Measurements from ENCODE around the gene PIK3IP1.

PIK3IP1 gene

DNA sequence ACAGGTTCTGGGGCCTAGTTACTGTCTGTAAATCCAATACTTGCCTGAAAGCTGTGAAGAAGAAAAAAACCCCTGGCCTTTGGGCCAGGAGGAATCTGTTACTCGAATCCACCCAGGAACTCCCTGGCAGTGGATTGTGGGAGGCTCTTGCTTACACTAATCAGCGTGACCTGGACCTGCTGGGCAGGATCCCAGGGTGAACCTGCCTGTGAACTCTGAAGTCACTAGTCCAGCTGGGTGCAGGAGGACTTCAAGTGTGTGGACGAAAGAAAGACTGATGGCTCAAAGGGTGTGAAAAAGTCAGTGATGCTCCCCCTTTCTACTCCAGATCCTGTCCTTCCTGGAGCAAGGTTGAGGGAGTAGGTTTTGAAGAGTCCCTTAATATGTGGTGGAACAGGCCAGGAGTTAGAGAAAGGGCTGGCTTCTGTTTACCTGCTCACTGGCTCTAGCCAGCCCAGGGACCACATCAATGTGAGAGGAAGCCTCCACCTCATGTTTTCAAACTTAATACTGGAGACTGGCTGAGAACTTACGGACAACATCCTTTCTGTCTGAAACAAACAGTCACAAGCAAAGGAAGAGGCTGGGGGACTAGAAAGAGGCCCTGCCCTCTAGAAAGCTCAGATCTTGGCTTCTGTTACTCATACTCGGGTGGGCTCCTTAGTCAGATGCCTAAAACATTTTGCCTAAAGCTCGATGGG is 13.5 kb downstream of the PIK3IP1 start:
- no peak for DNase-seq (ENCODE audit: low spot score)

DNA sequence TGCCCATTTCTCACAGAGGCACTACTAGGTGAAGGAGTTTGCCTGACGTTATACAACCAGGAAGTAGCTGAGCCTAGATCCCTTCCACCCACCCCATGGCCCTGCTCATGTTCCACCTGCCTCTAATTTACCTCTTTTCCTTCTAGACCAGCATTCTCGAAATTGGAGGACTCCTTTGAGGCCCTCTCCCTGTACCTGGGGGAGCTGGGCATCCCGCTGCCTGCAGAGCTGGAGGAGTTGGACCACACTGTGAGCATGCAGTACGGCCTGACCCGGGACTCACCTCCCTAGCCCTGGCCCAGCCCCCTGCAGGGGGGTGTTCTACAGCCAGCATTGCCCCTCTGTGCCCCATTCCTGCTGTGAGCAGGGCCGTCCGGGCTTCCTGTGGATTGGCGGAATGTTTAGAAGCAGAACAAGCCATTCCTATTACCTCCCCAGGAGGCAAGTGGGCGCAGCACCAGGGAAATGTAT is 14.1 kb downstream of the PIK3IP1 start:
- no peak for DNase-seq (ENCODE audit: low spot score)

DNA sequence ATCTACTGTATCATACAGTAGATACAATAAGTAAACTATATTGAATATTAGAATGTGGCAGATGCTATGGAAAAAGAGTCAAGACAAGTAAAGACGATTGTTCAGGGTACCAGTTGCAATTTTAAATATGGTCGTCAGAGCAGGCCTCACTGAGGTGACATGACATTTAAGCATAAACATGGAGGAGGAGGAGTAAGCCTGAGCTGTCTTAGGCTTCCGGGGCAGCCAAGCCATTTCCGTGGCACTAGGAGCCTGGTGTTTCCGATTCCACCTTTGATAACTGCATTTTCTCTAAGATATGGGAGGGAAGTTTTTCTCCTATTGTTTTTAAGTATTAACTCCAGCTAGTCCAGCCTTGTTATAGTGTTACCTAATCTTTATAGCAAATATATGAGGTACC is 14.5 kb downstream of the PIK3IP1 start:
- DNase-seq (ENCODE audit: low spot score): no peak

- DNase-seq (ENCODE audit: low spot score): no peak
Observed at GRCh38 chr22:31276426-31277167, 15.7 kb downstream of the PIK3IP1 start.

- no peak for DNase-seq (ENCODE audit: low spot score)
Observed at GRCh38 chr22:31275576-31275975, 16.7 kb downstream of the PIK3IP1 start.

DNA sequence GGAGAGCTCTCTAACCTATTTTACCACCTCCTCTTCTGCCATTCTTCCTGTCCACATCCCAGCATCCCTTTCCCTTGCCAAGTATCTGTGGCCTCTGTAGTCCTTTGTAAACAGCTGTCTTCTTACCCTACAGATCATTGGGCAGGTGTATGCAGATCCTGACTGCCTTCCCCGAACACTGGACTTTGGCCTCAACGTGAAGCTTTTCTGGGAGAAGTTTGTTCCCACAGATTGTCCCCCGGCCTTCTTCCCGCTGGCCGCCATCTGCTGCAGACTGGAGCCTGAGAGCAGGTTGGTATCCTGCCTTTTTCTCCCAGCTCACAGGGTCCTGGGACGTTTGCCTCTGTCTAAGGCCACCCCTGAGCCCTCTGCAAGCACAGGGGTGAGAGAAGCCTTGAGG is 17.3 kb downstream of the PIK3IP1 start:
- DNase-seq (ENCODE audit: low spot score): no peak

- DNase-seq (ENCODE audit: low spot score): no peak
Observed at GRCh38 chr22:31274017-31274416, 18.3 kb downstream of the PIK3IP1 start.

- DNase-seq (ENCODE audit: low spot score): peak; percentile 47
Observed at GRCh38 chr22:31272522-31273446, 19.5 kb downstream of the PIK3IP1 start.

DNA sequence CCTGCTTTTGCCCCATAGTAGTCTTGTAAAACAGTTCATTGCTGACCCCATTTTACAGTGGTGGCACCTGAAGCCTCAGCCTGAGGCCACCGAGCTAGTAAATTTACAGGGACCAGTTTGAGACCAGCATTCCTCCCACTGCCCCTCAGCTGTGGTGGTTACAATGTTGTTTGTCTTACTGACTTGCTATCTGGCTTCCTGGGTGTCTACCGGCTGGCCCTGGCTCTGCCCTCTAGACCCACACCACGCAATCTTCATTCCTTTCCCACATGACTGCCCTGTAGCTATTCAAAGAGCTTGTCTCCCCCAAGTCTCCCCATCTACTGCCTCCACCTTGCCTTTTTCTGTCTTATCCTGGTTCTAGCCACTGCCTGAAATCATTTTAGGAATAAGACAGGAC is 20.8 kb downstream of the PIK3IP1 start:
- DNase-seq (ENCODE audit: low spot score): no peak

- DNase-seq (ENCODE audit: low spot score): no peak
Observed at GRCh38 chr22:31271026-31271425, 21.3 kb downstream of the PIK3IP1 start.

DNA sequence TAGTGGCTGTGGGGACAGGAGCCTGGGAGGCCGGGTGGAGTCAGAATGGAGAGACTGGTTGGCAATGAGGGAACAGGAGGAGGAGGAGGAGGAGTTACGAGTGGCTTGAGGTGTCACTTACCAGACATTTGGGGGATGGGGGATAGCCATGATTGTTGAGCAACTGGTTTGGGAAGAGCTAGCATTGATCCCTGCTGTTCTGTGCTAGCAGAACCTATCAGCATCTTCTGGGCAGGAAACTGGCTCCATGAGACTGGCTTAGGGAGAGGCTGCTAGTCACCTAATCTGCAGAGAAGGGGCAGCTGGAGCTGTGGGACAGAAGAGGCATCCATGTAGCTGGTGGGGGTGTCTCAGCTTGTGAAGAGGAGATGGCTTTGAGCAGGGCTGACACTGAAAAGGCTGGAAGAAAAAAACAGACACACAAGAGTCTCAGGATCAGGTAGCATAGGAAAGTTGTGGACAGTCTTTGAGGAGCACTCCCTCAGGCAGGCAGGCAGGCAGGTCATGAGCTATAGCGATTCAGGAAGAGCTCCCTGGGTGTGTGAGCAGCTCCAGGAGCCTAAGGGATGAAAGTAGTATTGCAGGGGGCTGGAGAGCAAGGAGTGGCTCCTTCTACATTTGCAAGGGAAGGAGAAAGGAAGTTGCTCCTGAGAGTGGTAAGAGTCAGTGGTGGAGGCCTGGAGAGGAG is 22.3 kb downstream of the PIK3IP1 start:
- DNase-seq (ENCODE audit: low spot score): no peak

DNA sequence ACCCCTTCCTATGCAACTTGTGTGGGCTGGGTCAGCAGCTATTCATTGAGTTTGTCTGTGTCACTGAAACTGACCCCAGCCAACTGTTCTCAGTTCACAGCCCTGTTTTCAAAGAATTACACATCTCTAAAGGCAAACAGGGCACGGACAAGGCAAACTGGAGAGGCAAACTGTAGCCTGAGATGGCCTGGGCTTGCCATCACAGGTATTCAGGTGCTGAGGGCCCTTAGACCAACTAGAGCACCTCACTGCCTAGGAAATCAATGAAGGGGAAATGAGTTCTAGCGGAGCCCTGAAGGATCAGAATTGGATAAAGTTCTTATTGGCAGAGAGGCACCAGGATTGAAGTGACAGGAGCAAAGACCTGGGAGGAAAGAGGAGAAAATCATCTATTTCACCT is 24.0 kb downstream of the PIK3IP1 start:
- DNase-seq (ENCODE audit: low spot score): no peak

GRCh38 chr22:31263896-31264640 is 28.2 kb downstream of the PIK3IP1 start:
- DNase-seq (ENCODE audit: low spot score): no peak

- no peak for DNase-seq (ENCODE audit: low spot score)
Observed at GRCh38 chr22:31262312-31263133, 29.8 kb downstream of the PIK3IP1 start.

DNA sequence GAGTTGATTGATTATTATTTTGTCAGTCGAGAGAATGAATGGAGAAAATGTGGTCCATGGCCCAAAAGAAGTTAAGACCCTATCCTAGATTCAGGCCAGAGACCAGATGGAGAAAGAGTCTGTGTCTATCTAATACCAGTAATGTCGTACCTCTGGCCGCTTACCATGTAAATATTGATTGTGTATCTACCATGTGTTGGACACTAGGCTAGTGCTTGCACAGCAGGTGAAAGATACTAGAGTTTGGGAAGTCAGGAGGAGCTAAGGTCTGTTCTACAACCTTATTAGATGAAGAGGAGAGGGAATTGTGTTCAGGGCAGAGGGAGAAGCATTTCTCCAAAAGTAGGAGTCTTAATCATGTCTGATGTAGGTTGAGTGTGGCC is 31.8 kb downstream of the PIK3IP1 start:
- DNase-seq (ENCODE audit: low spot score): no peak

DNA sequence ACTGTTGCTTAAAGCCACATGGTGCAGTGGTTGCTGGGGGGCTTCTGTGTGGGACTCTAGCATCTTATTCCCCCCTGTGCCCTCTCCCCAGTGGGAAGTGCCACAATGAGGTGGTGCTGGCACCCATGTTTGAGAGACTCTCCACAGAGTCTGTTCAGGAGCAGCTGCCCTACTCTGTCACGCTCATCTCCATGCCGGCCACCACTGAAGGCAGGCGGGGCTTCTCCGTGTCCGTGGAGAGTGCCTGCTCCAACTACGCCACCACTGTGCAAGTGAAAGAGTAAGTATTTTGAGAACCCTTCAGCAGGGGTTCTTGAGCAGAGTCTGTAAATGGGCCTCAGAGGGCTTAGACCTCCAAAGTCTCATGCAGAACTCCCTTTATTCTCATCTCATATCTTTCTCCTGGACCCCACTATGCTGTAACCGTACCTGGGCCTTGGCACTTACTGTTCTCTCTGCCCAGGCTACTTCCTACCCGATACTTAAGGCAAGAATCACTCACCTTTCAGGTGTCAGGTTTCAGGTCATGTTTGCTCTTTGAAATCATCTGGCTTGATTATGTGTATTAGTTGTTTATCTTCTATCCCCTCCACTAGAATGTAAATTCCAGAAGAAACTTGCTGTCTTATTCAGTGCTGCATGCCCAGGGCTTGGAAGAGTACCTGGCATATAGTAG is 32.4 kb downstream of the PIK3IP1 start:
- no peak for DNase-seq (ENCODE audit: low spot score)

GRCh38 chr22:31253949-31254348 is 38.3 kb downstream of the PIK3IP1 start:
- DNase-seq (ENCODE audit: low spot score): no peak

DNA sequence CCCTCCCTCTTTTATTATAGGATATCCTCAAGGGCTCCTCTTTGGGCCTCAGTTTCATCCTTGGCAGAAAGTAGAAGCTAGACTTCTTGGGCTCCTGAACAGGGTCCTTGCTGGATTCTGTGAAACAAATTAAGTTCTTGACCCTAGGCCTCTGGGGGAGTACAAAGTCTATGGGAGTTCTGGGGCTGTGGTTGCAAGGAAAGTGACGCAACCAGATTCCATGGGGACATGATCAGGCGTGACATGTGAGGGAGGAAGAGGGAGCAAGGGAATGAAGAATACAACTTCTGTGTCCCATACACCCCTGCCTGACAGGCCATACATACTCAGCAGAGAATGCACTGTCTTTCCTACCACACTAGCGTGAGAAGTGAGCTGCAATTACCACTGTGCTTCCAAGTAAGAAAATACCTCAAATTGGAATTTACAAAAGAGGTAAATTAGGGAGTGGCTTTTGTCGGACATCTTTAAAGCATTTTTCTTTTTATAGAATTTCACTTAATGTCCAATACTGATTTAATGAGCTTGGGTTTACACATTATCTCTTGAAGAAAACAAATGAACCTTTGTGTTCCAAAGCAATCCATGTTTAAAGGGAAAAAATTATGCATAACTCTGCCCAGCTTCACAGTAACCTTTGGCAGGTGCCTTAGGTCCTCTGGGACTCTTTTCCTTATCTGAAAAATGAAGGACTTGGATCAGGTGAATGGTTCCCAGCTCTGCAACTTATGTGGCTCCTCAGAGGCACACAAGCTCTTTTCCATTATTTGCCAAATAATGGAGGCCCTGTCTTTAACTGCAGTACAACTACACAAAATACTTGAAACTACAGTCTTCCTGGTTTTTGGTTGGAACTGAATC is 41.3 kb downstream of the PIK3IP1 start:
- DNase-seq (ENCODE audit: low spot score): no peak
